GM21528 (cell line): Measurements from ENCODE around the gene RPS25.
"Not testable (repeated sequence)": the region's sequence is repeated elsewhere in the genome, so short reads cannot be mapped to it uniquely, and the experiment has no call there.

Experiments used
- ATAC-seq: cut with Tn5 transposase; IDR thresholded peaks from one replicate; pipeline ENCODE4 v1.9.1; 2021; ENCODE audit warnings: mild to moderate bottlenecking, moderate library complexity; ENCODE audit not compliant: unreplicated experiment, low FRiP score

Gene RPS25

GRCh38 chr11:119041821-119042514 is 23.8 kb upstream of the RPS25 start:
- no peak for ATAC-seq

DNA sequence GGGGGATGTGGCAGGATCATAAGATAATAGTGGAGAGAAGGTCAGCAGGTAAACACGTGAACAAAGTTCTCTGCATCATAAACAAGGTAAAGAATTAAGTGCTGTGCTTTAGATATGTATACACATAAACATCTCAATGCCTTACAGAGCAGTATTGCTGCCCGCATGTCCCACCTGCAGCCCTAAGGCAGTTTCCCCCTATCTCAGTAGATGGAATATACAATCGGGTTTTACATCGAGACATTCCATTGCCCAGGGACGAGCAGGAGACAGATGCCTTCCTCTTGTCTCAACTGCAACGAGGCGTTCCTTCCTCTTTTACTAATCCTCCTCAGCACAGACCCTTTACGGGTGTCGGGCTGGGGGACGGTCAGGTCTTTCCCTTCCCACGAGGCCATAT is 21.3 kb upstream of the RPS25 start:
- ATAC-seq, result not testable (repeated sequence)

DNA sequence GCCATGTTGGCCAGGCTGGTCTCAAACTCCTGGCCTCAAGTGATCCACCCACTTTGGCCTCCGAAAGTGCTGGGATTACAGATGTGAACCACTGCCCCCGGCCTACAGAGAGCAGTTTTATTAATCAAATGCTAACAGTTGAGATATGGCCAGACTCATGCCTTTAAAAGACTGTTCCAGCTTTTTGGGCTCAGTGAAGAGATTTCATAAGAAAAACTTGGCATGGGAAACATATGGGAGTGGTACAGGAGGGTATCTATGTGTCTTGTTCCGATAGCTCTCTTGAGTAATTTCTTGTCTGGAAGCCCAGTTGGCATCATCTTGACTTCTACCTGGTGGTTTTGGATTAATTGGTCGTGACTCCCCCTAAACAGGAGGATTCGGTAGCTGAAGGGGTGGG is 20.7 kb upstream of the RPS25 start:
- ATAC-seq, result no peak

DNA sequence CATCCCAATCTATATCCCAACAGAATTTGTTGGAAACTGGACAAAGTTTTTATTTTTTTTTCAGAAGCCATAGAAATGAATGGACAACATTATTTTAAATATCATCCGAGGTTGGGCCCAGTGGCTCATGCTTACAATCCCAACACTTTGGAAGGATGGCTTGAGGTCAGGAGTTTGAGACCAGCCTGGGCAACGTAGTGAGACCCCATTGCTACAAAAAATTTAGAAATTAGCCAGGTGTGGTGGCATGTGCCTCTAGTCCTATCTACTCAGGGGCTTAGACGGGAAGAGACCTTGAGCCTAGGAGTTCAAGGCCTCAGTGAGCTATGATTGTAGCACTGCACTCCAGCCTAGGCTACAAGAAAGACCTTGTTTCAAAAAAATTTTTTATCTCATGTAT is 16.7 kb upstream of the RPS25 start:
- no peak for ATAC-seq

- not testable (repeated sequence) for ATAC-seq
Observed at GRCh38 chr11:119033421-119033820, 15.3 kb upstream of the RPS25 start.

DNA sequence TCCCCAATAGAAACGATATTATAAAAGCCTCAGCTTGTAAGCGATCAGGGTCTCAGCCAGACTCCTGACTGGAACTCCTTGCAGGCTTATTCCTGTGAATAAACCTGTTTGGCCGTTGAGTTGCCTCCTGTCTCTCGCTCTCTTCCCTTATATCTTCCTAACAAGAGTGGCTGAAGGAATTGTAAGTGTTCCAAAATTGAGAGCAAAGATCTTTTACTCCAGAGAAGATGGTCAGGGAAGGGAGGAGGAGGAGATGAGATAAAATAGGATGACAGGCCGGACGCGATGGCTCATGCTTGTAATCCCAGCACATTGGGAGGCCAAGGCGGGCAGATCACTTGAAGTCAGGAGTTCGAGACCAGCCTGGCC is 13.8 kb upstream of the RPS25 start:
- ATAC-seq, result no peak

- ATAC-seq, result peak; percentile 73
Observed at GRCh38 chr11:119030329-119031047, 12.3 kb upstream of the RPS25 start, which contains the start of gene SLC37A4. Gene SLC37A4 (minus strand): TSS chr11:119030877.

GRCh38 chr11:119030029-119030328 is 11.8 kb upstream of the RPS25 start:
- ATAC-seq, result peak; percentile 16

- ATAC-seq, result no peak
Observed at GRCh38 chr11:119029340-119030028, 11.3 kb upstream of the RPS25 start.

GRCh38 chr11:119029069-119029339 is 10.9 kb upstream of the RPS25 start:
- ATAC-seq, result no peak

- no peak for ATAC-seq
Observed at GRCh38 chr11:119028346-119029068, 10.4 kb upstream of the RPS25 start.

DNA sequence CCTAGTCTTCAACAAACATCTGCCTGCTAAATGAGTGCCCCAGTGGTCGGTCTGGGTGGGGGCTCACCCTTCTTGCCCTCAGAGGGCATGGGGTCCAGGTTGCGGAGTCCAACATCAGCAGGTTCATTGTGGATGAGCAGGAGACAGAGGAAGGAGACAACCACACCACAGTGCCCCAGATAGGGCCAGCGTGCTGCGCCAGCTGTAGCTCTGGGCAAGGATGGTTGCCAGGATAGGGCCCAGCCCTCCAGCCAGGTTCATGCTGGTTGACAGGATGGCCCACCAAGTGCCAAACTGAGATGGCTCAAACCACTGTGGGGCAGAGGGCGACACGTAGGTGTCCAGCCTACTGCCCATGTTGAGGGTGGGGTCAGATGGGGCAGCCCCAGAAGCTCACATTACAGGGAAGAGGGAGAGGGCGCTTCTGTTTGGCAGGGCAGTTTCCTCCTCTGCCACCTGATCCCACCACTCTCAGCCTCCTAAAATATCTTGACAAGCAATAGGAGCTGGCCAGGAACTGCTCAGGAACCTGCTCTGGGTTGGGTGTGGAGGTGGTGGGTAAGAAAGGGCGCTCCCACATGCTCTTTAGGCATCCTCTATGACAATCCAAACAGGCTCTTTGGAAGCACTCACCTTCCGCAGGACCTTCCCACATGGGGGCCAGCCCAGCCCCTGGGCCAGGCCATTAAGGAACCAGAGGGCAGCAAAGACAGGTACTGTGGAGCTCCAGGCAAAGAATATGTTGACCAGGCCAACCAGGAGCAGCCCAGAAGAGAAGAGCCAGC is 9.6 kb upstream of the RPS25 start:
- no peak for ATAC-seq

GRCh38 chr11:119026970-119027369 is 8.8 kb upstream of the RPS25 start:
- no peak for ATAC-seq

DNA sequence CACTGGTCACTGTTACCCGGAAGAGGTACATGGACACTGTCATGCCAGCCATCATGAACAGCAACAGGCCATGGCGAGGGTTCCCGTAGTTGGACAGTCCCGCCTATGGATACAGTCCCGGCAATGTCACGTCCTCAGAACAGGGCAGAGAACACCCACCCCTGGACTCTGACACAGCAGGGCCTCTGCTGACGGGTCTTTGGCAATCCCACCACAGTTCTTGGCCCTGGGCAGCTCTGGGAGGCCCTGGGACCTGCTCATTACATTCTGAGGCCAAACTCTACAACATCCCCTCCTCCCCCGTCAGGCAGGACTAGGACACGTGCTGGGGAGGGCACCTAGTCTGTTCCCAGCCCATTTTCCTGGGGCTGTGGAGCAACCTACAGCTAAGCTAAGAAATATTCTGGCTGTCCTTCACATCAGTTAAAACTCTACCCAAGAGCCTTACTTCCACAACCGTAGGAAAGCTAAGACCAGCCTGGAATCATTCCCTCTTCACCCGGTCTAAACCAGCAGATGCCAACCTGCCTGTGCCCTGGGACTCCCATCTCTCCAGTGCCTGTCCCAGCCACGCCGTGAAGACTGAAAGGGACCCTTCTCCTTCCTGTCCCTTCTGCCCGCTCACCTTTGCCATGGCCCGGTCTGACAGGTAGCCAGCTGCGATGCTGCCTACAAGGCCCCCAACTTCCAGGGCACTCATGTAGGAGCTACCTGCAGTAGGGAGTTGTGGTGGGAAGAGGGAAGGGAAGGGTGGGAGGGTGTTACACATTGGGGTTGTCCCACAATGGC is 8.0 kb upstream of the RPS25 start:
- ATAC-seq, result no peak

DNA sequence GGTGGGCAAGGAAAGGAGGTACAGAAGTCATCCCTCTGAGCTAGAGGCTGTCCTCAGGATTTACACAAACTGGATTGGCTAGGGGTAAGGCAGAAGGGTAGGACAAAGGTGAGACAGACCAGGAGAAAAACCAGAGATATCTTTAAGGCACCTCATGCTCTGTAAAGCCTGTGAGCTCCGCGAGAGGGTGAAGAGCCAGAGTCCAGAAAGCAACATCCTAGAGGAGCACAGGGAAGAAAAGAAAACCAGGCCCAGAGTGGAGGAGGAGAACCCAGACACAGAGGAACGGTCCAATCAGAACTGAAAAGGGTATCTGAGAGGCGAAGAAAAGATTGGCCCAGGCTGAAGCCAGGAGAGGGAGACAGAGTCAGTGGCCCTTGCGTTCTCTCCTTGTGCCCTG is 7.4 kb upstream of the RPS25 start:
- ATAC-seq, result no peak

DNA sequence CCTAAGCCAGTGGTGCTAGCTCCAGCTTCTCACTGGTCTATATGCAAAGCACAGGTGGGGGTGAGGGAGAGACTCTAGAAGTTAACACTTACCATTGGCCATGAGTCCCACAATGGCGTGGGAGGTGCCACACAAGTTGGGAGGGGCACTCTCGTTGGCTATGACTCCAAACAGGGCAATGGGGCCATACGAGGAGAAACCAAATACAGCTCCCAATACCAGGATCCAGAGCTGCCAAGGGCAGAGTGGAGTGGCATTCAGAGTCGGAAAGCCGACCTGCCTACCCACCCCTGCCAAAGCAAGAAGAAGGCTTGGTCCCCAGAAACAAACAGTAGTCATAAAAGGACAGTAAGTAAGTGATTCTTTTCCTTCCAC is 6.9 kb upstream of the RPS25 start:
- no peak for ATAC-seq

- ATAC-seq, result no peak
Observed at GRCh38 chr11:119024430-119025098, 6.4 kb upstream of the RPS25 start.

DNA sequence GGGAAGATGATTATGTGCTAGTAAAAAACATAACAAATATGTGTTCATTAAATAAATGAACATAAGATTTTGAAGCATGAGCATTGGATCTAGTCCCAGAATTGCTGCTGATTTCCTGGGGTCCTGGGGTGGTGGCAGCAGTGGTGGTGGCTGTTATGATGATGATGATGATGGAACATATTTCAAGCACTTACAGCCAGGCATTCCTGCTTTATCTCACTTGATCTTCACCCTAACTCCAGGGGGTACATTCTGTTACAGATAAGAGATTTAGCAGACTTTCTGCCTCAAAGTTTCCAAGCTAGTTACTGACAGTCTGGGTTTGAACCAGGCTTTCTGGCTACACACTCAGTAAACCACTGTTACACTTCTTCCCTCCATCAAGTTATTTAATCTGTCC is 5.6 kb upstream of the RPS25 start:
- no peak for ATAC-seq

DNA sequence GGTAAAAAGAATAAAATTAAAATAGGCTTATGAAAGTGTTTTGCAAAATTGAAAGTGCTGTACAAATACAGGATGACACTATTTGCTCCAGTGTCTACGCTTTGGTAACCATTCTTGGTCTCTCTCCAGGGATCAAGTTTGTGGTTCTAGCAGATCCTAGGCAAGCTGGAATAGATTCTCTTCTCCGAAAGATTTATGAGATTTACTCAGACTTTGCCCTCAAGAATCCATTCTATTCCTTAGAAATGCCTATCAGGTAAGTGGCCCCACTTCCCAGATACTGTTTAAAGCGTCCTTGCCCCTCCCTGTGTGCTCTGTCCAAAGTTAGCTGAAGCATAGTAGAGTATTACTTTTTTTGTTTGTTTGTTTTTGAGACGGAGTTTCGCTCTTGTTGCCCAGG is 3.5 kb upstream of the RPS25 start:
- ATAC-seq, result no peak
